Measurements from ENCODE around the gene GGTLC1. TPM values are rescaled to one million over a fixed set of nuclear protein-coding genes. Genes with fewer than 3 reads are reported as not detected.
"Not testable (repeated sequence)": the region's sequence is repeated elsewhere in the genome, so short reads cannot be mapped to it uniquely, and the experiment has no call there.

The GGTLC1 gene
- total and polyA plus RNA-seq, 2 experiments from 2014 or later: not detected

- H3K27ac ChIP-seq (ENCODE audit: low read depth); H4K20me1 ChIP-seq (replicated peaks; ENCODE audit: insufficient read depth); H3K4me2 ChIP-seq; H3K9me3 Mint-ChIP-seq; H3K4me1 ChIP-seq (ENCODE audit: insufficient read depth); H3K27me3 ChIP-seq (ENCODE audit: insufficient read depth); H3K36me3 Mint-ChIP-seq (ENCODE audit: low read depth); H3K9me2 ChIP-seq (ENCODE audit: insufficient read depth); H3K27me3 Mint-ChIP-seq (ENCODE audit: insufficient read depth, low read depth, poor library complexity); H3K36me3 ChIP-seq (ENCODE audit: insufficient read depth); H2AFZ ChIP-seq; H3K4me3 ChIP-seq; H3K79me2 ChIP-seq (replicated peaks; ENCODE audit: insufficient read depth); H3K27ac Mint-ChIP-seq; H3F3A ChIP-seq (replicated peaks; ENCODE audit: low read depth); H3K4me3 Mint-ChIP-seq: not testable (repeated sequence)
- peak; percentile 56 for DNase-seq (ENCODE audit: low spot score)
- peaks cover 10% of the 10 kb centered on the region for H3K4me1 Mint-ChIP-seq
- ATAC-seq: peak; percentile 53
- peak; percentile 50 to 54 for TF ChIP-seq CTCF (conservative IDR thresholded peaks at IDR 0.05; ENCODE audit: low read depth in 2 of 2)
Measured at GRCh38 chr20:23978457-23978856, 10.1 kb downstream of the GGTLC1 start.

- H3K27me3 ChIP-seq (ENCODE audit: insufficient read depth): no peaks in the 10 kb centered on the region
- H2AFZ ChIP-seq: no peak overlapping the region
- H3F3A ChIP-seq (replicated peaks; ENCODE audit: low read depth): no peaks in the 10 kb centered on the region
- no peaks in the 10 kb centered on the region for H3K9me3 Mint-ChIP-seq
- H3K4me1 ChIP-seq (ENCODE audit: insufficient read depth): peaks cover 13% of the 10 kb centered on the region
- ATAC-seq (no peak), DNase-seq (ENCODE audit: low spot score) (no peak)
- no peak overlapping the region for H3K27ac Mint-ChIP-seq
- H3K4me1 Mint-ChIP-seq: peaks cover 10% of the 10 kb centered on the region; the same call in 2 of the 3 replicates
- H3K79me2 ChIP-seq (replicated peaks; ENCODE audit: insufficient read depth): no peaks in the 10 kb centered on the region
- no peak overlapping the region for H3K4me3 Mint-ChIP-seq
- H3K4me2 ChIP-seq: no peak overlapping the region
- no peak overlapping the region for H3K4me3 ChIP-seq
- H3K36me3 ChIP-seq (ENCODE audit: insufficient read depth): no peaks in the 10 kb centered on the region
- no peaks in the 10 kb centered on the region for H3K9me2 ChIP-seq (ENCODE audit: insufficient read depth)
- no peaks in the 10 kb centered on the region for H3K36me3 Mint-ChIP-seq (ENCODE audit: low read depth)
- H3K27me3 Mint-ChIP-seq (ENCODE audit: insufficient read depth, low read depth, poor library complexity): peaks cover 1% of the 10 kb centered on the region
- no peak overlapping the region for H3K27ac ChIP-seq (ENCODE audit: low read depth)
- no peaks in the 10 kb centered on the region for H4K20me1 ChIP-seq (replicated peaks; ENCODE audit: insufficient read depth)
- no peak for TF ChIP-seq CREB1 (CRISPR knock-in tag; IDR thresholded peaks at IDR 0.05; ENCODE audit: low read depth)
- no peak for TF ChIP-seq STAT1 (IDR thresholded peaks at IDR 0.05; ENCODE audit: unreplicated experiment)
- no peak for TF ChIP-seq ETS1 (IDR thresholded peaks at IDR 0.05)
- TF ChIP-seq CTCF (conservative IDR thresholded peaks at IDR 0.05; ENCODE audit: low read depth in 2 of 2): no peak
- no peak for TF ChIP-seq ZNF331 (CRISPR knock-in tag; IDR thresholded peaks at IDR 0.05; ENCODE audit: low read depth)
- TF ChIP-seq EZH2phosphoT487 (IDR thresholded peaks at IDR 0.05; ENCODE audit: unreplicated experiment): no peak
- no peak for TF ChIP-seq REST (IDR thresholded peaks at IDR 0.05; ENCODE audit: unreplicated experiment)
Measured at GRCh38 chr20:23974966-23975365, 13.6 kb downstream of the GGTLC1 start.
